Measurements from ENCODE around the gene COL26A1.
"Not testable (repeated sequence)": the region's sequence is repeated elsewhere in the genome, so short reads cannot be mapped to it uniquely, and the experiment has no call there.

The COL26A1 gene

GRCh38 chr7:101555921-101556275 is 193.2 kb downstream of the COL26A1 start:
- DNase-seq, result no peak

GRCh38 chr7:101556453-101556968 is 193.8 kb downstream of the COL26A1 start:
- DNase-seq, result no peak

- DNase-seq, result no peak
Observed at GRCh38 chr7:101557421-101557820, 194.7 kb downstream of the COL26A1 start.

- DNase-seq, result no peak
Observed at GRCh38 chr7:101557978-101558741, 195.5 kb downstream of the COL26A1 start.

- DNase-seq, result peak; percentile 13
Observed at GRCh38 chr7:101558742-101559325, 196.2 kb downstream of the COL26A1 start.

- no peak for DNase-seq
Observed at GRCh38 chr7:101559586-101559985, 196.9 kb downstream of the COL26A1 start.

- DNase-seq, result not testable (repeated sequence)
Observed at GRCh38 chr7:101560021-101560420, 197.3 kb downstream of the COL26A1 start.

GRCh38 chr7:101560856-101561255 is 198.2 kb downstream of the COL26A1 start:
- DNase-seq, result no peak

- DNase-seq, result not testable (repeated sequence)
Observed at GRCh38 chr7:101561293-101561692, 198.6 kb downstream of the COL26A1 start.

- peak; percentile 11 for DNase-seq
Observed at GRCh38 chr7:101562531-101563197, 200.0 kb downstream of the COL26A1 start.

- DNase-seq, result no peak
Observed at GRCh38 chr7:101563198-101563901, 200.7 kb downstream of the COL26A1 start.

- no peak for DNase-seq
Observed at GRCh38 chr7:101563943-101564777, 201.5 kb downstream of the COL26A1 start.

- peak; percentile 73 for DNase-seq
Observed at GRCh38 chr7:101564778-101565211, 202.1 kb downstream of the COL26A1 start.

GRCh38 chr7:101565601-101566209 is 203.0 kb downstream of the COL26A1 start:
- DNase-seq, result no peak

GRCh38 chr7:101567230-101567629 is 204.6 kb downstream of the COL26A1 start:
- DNase-seq, result peak; percentile 18

GRCh38 chr7:101572156-101572555 is 209.5 kb downstream of the COL26A1 start:
- DNase-seq, result no peak

- DNase-seq, result peak; percentile 28
Observed at GRCh38 chr7:101575168-101575567, 212.5 kb downstream of the COL26A1 start.

- DNase-seq, result no peak
Observed at GRCh38 chr7:101575721-101576120, 213.0 kb downstream of the COL26A1 start.

- no peak for DNase-seq
Observed at GRCh38 chr7:101576998-101577397, 214.3 kb downstream of the COL26A1 start.

GRCh38 chr7:101578552-101578951 is 215.9 kb downstream of the COL26A1 start:
- DNase-seq, result no peak

- no peak for DNase-seq
Observed at GRCh38 chr7:101580596-101580995, 217.9 kb downstream of the COL26A1 start.

GRCh38 chr7:101581891-101582290 is 219.2 kb downstream of the COL26A1 start:
- no peak for DNase-seq

All from NCI-H82 (cell line).